Erythroblast (primary cell): ENCODE results near the gene KRTAP5-5.
"Not testable (repeated sequence)": the region's sequence is repeated elsewhere in the genome, so short reads cannot be mapped to it uniquely, and the experiment has no call there.

Source experiments
- GATA1 ChIP-seq: IDR thresholded peaks from 2 replicates; pipeline ENCODE4 v1.6.1; 2011; ENCODE audit warnings: low read depth, mild to moderate bottlenecking, control low read depth, low read length, moderate library complexity
- POLR2A ChIP-seq: IDR thresholded peaks from 2 replicates; pipeline ENCODE4 v1.6.1; 2011; ENCODE audit warnings: mild to moderate bottlenecking, low read length

GRCh38 chr11:1661454-1662269 lies 32.1 kb downstream of the KRTAP5-5 start:
- TF ChIP-seq POLR2A, GATA1: not testable (repeated sequence)
